Stomach (tissue), 4 donors: ENCODE data around the gene LARGE1.

ENCODE experiments used
- CTCF ChIP-seq, 7 experiments: fragments of 450-650 bp in 4 of 7; fragments of 200-600 bp in 3 of 7; sonication (generic) in 3 of 7; IDR thresholded peaks; one replicate each; pipeline ENCODE4 v1.5.1; 2016 to 2019; ENCODE audit warnings: antibody characterized with exemption in 7 of 7, control low read depth in 2 of 7, mild to moderate bottlenecking in 1 of 7
- EP300 ChIP-seq: sonication (generic); formaldehyde crosslinking; IDR thresholded peaks from one replicate; pipeline ENCODE4 v1.6.1; 2017; ENCODE audit warnings: antibody characterized with exemption
- POLR2A ChIP-seq, 4 donors: fragments of 450-650 bp; IDR thresholded peaks; one replicate each; pipeline ENCODE4 v1.6.1; 2016; ENCODE audit warnings: antibody characterized with exemption in 4 of 4, control low read depth in 2 of 4, mild to moderate bottlenecking in 1 of 4, moderate library complexity in 1 of 4
- POLR2AphosphoS5 ChIP-seq, 3 donors: sonication (generic); formaldehyde crosslinking; IDR thresholded peaks; one replicate each; pipeline ENCODE4 v1.6.1; 2016; ENCODE audit warnings: antibody characterized with exemption in 3 of 3

GRCh38 chr22:33382436-33382835 lies 537.8 kb downstream of the LARGE1 start:
- TF ChIP-seq CTCF (IDR thresholded peaks at IDR 0.05): no peak
- TF ChIP-seq POLR2A (IDR thresholded peaks at IDR 0.05): no peak
- TF ChIP-seq POLR2AphosphoS5 (IDR thresholded peaks at IDR 0.05): no peak
- TF ChIP-seq EP300: no peak
